HEK293 (cell line): ENCODE data around the gene CHST3.

Experiments
- SP2 ChIP-seq: fragments of 450-650 bp; formaldehyde crosslinking; IDR thresholded peaks from 2 replicates; pipeline ENCODE4 v1.5.1; 2016; ENCODE audit warnings: missing biosample characterization, missing genetic modification characterization
- ZNF624 ChIP-seq: fragments of 450-650 bp; formaldehyde crosslinking; IDR thresholded peaks from 2 replicates; pipeline ENCODE4 v1.5.1; 2017; ENCODE audit warnings: missing biosample characterization, missing genetic modification characterization
- TF ChIP-seq, protein P1 (sequence below): fragments of 450-650 bp; formaldehyde crosslinking; IDR thresholded peaks from 2 replicates; pipeline ENCODE4 v1.5.1; 2016; ENCODE audit warnings: missing biosample characterization, missing genetic modification characterization

GRCh38 chr10:72035252-72035887 is 71.2 kb downstream of the CHST3 start:
- TF ChIP-seq, protein P1, sequence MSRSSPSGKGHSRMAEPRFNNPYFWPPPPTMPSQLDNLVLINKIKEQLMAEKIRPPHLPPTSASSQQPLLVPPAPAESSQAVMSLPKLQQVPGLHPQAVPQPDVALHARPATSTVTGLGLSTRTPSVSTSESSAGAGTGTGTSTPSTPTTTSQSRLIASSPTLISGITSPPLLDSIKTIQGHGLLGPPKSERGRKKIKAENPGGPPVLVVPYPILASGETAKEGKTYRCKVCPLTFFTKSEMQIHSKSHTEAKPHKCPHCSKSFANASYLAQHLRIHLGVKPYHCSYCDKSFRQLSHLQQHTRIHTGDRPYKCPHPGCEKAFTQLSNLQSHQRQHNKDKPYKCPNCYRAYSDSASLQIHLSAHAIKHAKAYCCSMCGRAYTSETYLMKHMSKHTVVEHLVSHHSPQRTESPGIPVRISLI: no peak
- no peak for TF ChIP-seq SP2 (tag by site-specific recombination)
- TF ChIP-seq ZNF624: no peak
